Stomach (tissue), 9 donors: ENCODE data around the gene B4GALT4. TPM values are rescaled to one million over a fixed set of nuclear protein-coding genes. Genes with fewer than 3 reads are reported as not detected.

Source experiments
- DNase-seq, 2 donors: peaks; one replicate each; pipeline versions ENCODE4 v3.0.0 to v3.0.0-alpha.2; 2013 to 2019
- H3K27ac ChIP-seq, 5 donors: fragments of 200-600 bp in 4 of 5; sonication (generic) in 4 of 5; one replicate each; pipeline ENCODE4 v1.5.1; 2013 to 2019; ENCODE audit warnings: mild to moderate bottlenecking in 1 of 5, moderate library complexity in 1 of 5
- H3K27me3 ChIP-seq, 3 donors: fragments of 200-600 bp; sonication (generic); one replicate each; pipeline ENCODE4 v1.5.1; 2017 to 2019; ENCODE audit warnings: mixed run types in 1 of 3
- H3K36me3 ChIP-seq, 4 donors: fragments of 200-600 bp; sonication (generic); 1 replicate in 3 of 4; 2 replicates in 1 of 4; pipeline ENCODE4 v1.5.1; 2016 to 2019
- H3K4me1 ChIP-seq, 4 donors: fragments of 200-600 bp; sonication (generic); one replicate each; pipeline ENCODE4 v1.5.1; 2016 to 2019
- H3K4me3 ChIP-seq, 4 donors: fragments of 200-600 bp; sonication (generic) in 3 of 4; one replicate each; pipeline ENCODE4 v1.5.1; 2016 to 2019; ENCODE audit warnings: mild to moderate bottlenecking in 1 of 4
- H3K9me3 ChIP-seq, 4 donors: fragments of 200-600 bp; sonication (generic); one replicate each; pipeline ENCODE4 v1.5.1; 2016 to 2019
- EP300 ChIP-seq: sonication (generic); formaldehyde crosslinking; IDR thresholded peaks from one replicate; pipeline ENCODE4 v1.6.1; 2017; ENCODE audit warnings: antibody characterized with exemption
- POLR2A ChIP-seq, 4 donors: fragments of 450-650 bp; IDR thresholded peaks; one replicate each; pipeline ENCODE4 v1.6.1; 2016; ENCODE audit warnings: antibody characterized with exemption in 4 of 4, control low read depth in 2 of 4, mild to moderate bottlenecking in 1 of 4, moderate library complexity in 1 of 4
- POLR2AphosphoS5 ChIP-seq, 3 donors: sonication (generic); formaldehyde crosslinking; IDR thresholded peaks; one replicate each; pipeline ENCODE4 v1.6.1; 2016; ENCODE audit warnings: antibody characterized with exemption in 3 of 3
- WGBS, 5 donors: extraction: QIAGEN DNeasy Blood & Tissue Kit in 3 of 5; methylation state at CpG; one replicate each; pipeline versions ENCODE4 v1.1.5 to v1.1.7; 2013 to 2018; 5-methylcytosine and 5-hydroxymethylcytosine counted together
- intact Hi-C: fragments of 100-400 bp; cut with DNase I; formaldehyde crosslinking; loops from one replicate; pipeline ENCODE4 v1.15.1; 2023; ENCODE audit warnings: low total_unique reads
- polyA plus RNA-seq, 3 donors: library from polyadenylated mRNA; stranded (reverse); fragments of 200-250 nt; gene quantifications; one replicate each; pipeline ENCODE4 v1.2.3, GENCODE V29; 2013
- total RNA-seq, 5 donors: library from RNA; depleted of rRNA; stranded (reverse); fragments of >200 nt; gene quantifications; one replicate each; pipeline versions ENCODE4 v1.1.0 to v1.2.3, GENCODE V29; 2014 to 2016
- TF ChIP-seq, protein P1 (sequence below), 7 experiments: fragments of 450-650 bp in 4 of 7; fragments of 200-600 bp in 3 of 7; sonication (generic) in 3 of 7; IDR thresholded peaks; one replicate each; pipeline ENCODE4 v1.5.1; 2016 to 2019; ENCODE audit warnings: antibody characterized with exemption in 7 of 7, control low read depth in 2 of 7, mild to moderate bottlenecking in 1 of 7
- donor health status: healthy with polysubstance abuse.
- donor health status: Bipolar disorder and iron deficiency.
- donor health status: healthy.

Gene B4GALT4
- total and polyA plus RNA-seq, 8 donors = 5.5 to 39.7 (median 14.0) TPM

GRCh38 chr3:119225121-119225520 is 15.6 kb downstream of the B4GALT4 start:
- Histone ChIP-seq H3K4me1 (peaks cover 0 to 7% (median 0%) of the 10 kb centered on the region in 4 donors), H3K27me3 (no peaks in the 10 kb centered on the region), H3K36me3 (peaks cover 46 to 99% (median 97%) of the 10 kb centered on the region in 4 donors), H3K4me3 (no peak overlapping the region), H3K27ac (no peak overlapping the region), H3K9me3 (no peaks in the 10 kb centered on the region)
- TF ChIP-seq POLR2A (IDR thresholded peaks at IDR 0.05) = no peak
- TF ChIP-seq POLR2AphosphoS5 (IDR thresholded peaks at IDR 0.05) = no peak
- TF ChIP-seq EP300 = no peak
- TF ChIP-seq, protein P1, sequence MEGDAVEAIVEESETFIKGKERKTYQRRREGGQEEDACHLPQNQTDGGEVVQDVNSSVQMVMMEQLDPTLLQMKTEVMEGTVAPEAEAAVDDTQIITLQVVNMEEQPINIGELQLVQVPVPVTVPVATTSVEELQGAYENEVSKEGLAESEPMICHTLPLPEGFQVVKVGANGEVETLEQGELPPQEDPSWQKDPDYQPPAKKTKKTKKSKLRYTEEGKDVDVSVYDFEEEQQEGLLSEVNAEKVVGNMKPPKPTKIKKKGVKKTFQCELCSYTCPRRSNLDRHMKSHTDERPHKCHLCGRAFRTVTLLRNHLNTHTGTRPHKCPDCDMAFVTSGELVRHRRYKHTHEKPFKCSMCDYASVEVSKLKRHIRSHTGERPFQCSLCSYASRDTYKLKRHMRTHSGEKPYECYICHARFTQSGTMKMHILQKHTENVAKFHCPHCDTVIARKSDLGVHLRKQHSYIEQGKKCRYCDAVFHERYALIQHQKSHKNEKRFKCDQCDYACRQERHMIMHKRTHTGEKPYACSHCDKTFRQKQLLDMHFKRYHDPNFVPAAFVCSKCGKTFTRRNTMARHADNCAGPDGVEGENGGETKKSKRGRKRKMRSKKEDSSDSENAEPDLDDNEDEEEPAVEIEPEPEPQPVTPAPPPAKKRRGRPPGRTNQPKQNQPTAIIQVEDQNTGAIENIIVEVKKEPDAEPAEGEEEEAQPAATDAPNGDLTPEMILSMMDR (IDR thresholded peaks at IDR 0.05) = no peak
- DNase-seq = no peak
- 77 to 89% (median 82%) methylated on average over 3 of the region's 3 CpGs for WGBS, 5 donors
- intact Hi-C loops = no loop called here

DNA sequence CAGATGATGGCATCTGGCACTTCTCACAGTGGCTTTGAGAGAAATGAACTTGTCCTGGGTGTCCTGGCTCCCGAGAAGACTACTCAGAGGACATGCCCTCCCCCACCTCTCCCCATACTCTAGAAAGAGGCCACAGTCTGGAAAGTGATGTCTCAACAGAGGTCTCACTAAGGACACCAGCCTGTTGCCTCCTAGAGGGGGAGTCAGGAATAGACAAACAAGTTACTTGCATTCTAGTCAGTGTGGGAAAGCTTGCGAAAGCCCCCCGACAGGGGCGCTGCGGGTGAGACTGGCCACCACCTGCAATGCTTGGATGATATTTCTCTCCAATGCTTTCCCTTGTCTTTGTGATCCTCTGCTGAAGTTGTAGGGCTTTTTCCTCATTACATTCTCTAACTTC is 17.2 kb downstream of the B4GALT4 start:
- 88 to 97% (median 93%) methylated on average over 5 of the region's 5 CpGs for WGBS, 5 donors
- H3K27me3 ChIP-seq = no peaks in the 10 kb centered on the region
- no peaks in the 10 kb centered on the region for H3K9me3 ChIP-seq
- no peak for DNase-seq
- H3K4me3 ChIP-seq = no peak overlapping the region
- TF ChIP-seq, protein P1 (IDR thresholded peaks at IDR 0.05) = no peak
- TF ChIP-seq POLR2A (IDR thresholded peaks at IDR 0.05) = no peak
- no peak for TF ChIP-seq EP300
- TF ChIP-seq POLR2AphosphoS5 (IDR thresholded peaks at IDR 0.05) = no peak
- intact Hi-C loops = no loop called here
- H3K27ac ChIP-seq = no peak overlapping the region
- peaks cover 39 to 99% (median 97%) of the 10 kb centered on the region in 4 donors for H3K36me3 ChIP-seq
- peaks cover 0 to 7% (median 0%) of the 10 kb centered on the region in 4 donors for H3K4me1 ChIP-seq

- H3K36me3 ChIP-seq = peaks cover 47 to 98% (median 97%) of the 10 kb centered on the region in 4 donors
- intact Hi-C loops = no loop called here
- H3K27ac ChIP-seq = no peak overlapping the region
- no peak overlapping the region for H3K4me3 ChIP-seq
- TF ChIP-seq EP300 (no peak), POLR2A (IDR thresholded peaks at IDR 0.05) (no peak)
- DNase-seq = no peak
- H3K4me1 ChIP-seq = peaks cover 0 to 1% (median 0%) of the 10 kb centered on the region in 4 donors
- no peaks in the 10 kb centered on the region for H3K9me3 ChIP-seq
- H3K27me3 ChIP-seq = no peaks in the 10 kb centered on the region
- 85 to 94% (median 91%) methylated on average over 7 of the region's 7 CpGs for WGBS, 5 donors
These were observed 18.3 kb downstream of the B4GALT4 start for GRCh38 chr3:119222391-119222790.

GRCh38 chr3:119221779-119222320 is 18.8 kb downstream of the B4GALT4 start:
- intact Hi-C loops = no loop called here
- TF ChIP-seq POLR2AphosphoS5 (IDR thresholded peaks at IDR 0.05) (no peak), EP300 (no peak), POLR2A (IDR thresholded peaks at IDR 0.05) (no peak)
- TF ChIP-seq, protein P1 (IDR thresholded peaks at IDR 0.05) = no peak
- no peaks in the 10 kb centered on the region for H3K9me3 ChIP-seq
- H3K27ac ChIP-seq = no peak overlapping the region
- no peaks in the 10 kb centered on the region for H3K4me1 ChIP-seq
- no peaks in the 10 kb centered on the region for H3K27me3 ChIP-seq
- H3K4me3 ChIP-seq = no peak overlapping the region
- no peak for DNase-seq
- H3K36me3 ChIP-seq = peaks cover 45 to 100% (median 98%) of the 10 kb centered on the region in 4 donors
- 92 to 98% (median 96%) methylated on average over 2 of the region's 2 CpGs for WGBS, 5 donors

DNA sequence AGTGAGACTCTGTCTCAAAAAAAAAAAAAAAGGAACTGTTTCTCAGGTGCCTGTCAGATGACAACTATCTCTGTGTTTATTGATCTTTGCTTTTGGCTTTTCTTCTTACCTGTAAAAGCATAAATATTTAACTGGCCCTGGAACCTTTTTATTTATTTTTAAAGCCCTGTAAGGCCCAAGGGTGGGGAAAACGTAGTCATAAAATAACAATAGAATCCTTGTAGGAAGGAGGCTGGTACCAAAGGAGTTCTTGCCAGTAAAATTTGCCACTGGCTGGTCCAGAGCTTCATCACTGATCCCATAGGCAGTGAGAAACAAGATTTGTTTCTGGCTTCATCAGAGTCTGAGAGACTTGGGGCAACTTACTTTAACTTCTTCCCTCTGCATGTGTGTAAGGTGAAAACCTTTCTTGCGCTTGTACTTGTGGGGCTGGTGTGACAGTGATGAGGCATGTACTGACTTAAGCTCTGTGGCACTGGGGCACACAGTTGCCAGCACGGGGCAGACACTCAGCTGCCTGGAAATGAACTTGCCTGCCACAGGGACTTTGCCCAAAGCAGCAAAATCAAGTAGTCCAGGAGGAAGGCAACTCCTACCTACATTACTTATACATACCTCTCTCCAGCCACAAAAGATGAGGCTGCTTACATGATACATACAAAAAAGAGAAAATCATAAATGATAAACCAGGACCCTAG is 19.6 kb downstream of the B4GALT4 start:
- no peak for DNase-seq
- Histone ChIP-seq H3K36me3 (peaks cover 42 to 100% (median 98%) of the 10 kb centered on the region in 4 donors), H3K9me3 (no peaks in the 10 kb centered on the region), H3K27me3 (no peaks in the 10 kb centered on the region), H3K4me3 (no peak overlapping the region), H3K4me1 (no peaks in the 10 kb centered on the region), H3K27ac (no peak overlapping the region)
- TF ChIP-seq POLR2AphosphoS5 (IDR thresholded peaks at IDR 0.05) = no peak
- TF ChIP-seq, protein P1 (IDR thresholded peaks at IDR 0.05) = no peak
- TF ChIP-seq EP300 = no peak
- no peak for TF ChIP-seq POLR2A (IDR thresholded peaks at IDR 0.05)
- intact Hi-C loops = no loop called here
- 44 to 67% (median 64%) methylated on average over 3 of the region's 3 CpGs for WGBS, 5 donors
